Epithelial cell of esophagus (primary cell): ENCODE measurements around the gene TMEM9.
A peak's percentile ranks its signal among the peaks of the same experiment; 100 is the strongest.

ENCODE experiments used
- DNase-seq: peaks from one replicate; pipeline ENCODE4 v3.0.0; 2010; ENCODE audit warnings: low read depth
- H3K4me3 ChIP-seq: 2 replicates; pipeline ENCODE4 v1.5.1; 2011; ENCODE audit warnings: mild to moderate bottlenecking, low read length, control low read depth
- CTCF ChIP-seq: IDR thresholded peaks from 2 replicates; pipeline ENCODE4 v1.5.1; 2011; ENCODE audit warnings: low read depth, mild to moderate bottlenecking, low read length, control low read depth, inconsistent platforms; ENCODE audit not compliant: insufficient read depth; ENCODE audit errors: missing control alignments

The TMEM9 gene

GRCh38 chr1:201138311-201138840 is 15.9 kb downstream of the TMEM9 start:
- TF ChIP-seq CTCF: no peak
- no peak overlapping the region for H3K4me3 ChIP-seq
- DNase-seq: no peak

- DNase-seq: peak; percentile 50
- no peak for TF ChIP-seq CTCF
- no peak overlapping the region for H3K4me3 ChIP-seq
Measured at GRCh38 chr1:201137579-201138310, 16.5 kb downstream of the TMEM9 start.

GRCh38 chr1:201137024-201137392 is 17.3 kb downstream of the TMEM9 start:
- no peak for TF ChIP-seq CTCF
- H3K4me3 ChIP-seq: no peak overlapping the region
- DNase-seq: no peak

DNA sequence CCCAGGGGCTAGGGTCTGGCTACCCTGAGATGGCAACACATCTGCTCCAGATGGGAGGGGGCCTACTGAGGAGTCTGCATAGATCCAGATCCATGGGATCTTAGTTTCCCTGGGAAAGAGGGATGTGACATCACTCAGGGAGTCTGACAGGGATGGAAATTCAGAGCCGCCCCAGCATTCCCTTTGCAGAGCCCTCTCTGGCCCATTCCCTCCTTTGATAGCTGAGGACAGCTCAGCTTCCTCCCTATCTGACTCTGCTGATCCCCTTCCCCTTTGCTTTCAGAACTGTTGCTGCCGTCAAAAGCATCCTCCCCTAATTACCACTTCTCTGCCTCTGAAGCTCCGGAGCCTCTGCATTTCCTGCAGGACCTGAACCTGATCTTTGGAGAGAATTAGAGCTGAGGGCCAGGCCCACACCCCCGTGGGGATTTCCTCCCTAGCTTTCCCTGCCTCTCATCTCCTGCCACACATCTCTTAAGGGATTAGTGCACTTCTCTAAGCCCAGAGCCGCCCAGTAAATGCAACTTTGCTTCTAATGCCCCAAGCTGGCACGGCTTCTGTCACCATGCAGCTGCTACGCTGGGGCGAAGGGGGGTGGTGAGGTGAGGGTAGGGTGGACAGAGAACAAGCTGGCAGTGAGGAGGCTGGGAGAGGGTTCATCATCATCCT is 17.8 kb downstream of the TMEM9 start:
- no peak for TF ChIP-seq CTCF
- H3K4me3 ChIP-seq: no peak overlapping the region
- DNase-seq: no peak

DNA sequence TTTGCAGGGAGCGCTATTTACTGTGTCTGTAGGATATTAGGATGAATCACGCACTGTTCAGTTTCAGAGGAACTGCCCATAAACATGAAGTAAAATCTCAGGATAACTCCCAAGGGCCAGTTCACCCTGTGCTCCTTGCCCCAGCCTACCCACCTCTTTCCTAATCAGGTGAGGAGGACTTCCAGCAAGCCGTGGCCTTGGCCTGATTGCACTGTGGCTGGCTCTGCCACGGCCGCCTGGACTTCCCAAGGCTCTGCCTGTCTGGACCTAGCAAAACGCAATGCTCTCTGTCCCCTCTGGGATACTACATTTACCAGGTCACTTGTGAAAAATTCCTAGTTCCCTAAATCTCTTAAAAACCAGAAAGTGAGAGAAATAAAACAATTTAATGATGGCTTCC is 19.9 kb downstream of the TMEM9 start:
- no peak overlapping the region for H3K4me3 ChIP-seq
- no peak for TF ChIP-seq CTCF

DNA sequence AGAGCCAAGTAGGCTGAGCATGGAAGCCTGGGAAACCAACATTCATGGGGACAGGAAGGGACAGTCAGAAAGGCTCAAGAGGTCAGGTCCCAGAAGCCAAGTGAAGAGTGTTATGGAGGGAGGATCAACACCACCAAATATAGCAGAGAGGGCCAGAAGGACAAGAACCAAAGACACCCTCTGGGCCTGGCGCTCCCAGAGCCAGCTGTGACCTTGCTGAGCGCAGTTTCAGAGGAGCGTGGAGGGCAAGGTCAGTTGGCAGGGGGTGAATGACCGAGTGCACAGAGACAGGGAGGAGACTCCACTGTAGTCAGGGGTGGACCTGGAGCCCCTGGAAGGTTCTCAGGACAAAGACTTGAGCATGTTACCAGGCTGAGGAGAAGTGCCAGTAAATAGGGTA is 22.9 kb downstream of the TMEM9 start:
- DNase-seq: no peak
- TF ChIP-seq CTCF: no peak
- H3K4me3 ChIP-seq: no peak overlapping the region

More for the DNA sequence above, 19.9 kb downstream of the TMEM9 start:
- DNase-seq: no peak
